GM18909 (cell line): ENCODE data around the gene ZNF382.

Experiments
- ATAC-seq: cut with Tn5 transposase; IDR thresholded peaks from one replicate; pipeline ENCODE4 v1.9.1; 2021; ENCODE audit warnings: mild to moderate bottlenecking; ENCODE audit not compliant: unreplicated experiment, poor library complexity

The ZNF382 gene

GRCh38 chr19:36674201-36674600 lies 69.1 kb downstream of the ZNF382 start:
- no peak for ATAC-seq

DNA sequence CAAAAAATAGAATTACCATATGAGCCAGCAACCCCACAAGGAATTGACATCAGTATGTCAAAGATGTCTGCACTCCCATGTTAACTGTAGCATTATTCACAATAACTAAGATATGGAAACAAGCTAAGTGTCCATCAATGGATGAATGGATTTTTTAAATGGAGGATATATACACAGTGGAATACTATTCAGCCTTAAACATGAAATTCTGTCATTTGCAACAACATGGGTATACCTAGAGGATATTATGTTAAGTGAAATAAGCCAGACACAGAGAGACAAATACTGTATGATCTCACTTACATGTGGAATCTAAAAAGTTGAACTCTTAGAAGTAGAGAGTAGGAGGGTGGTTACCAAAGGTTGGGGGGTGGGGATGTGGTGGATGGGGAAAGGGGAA lies 74.3 kb downstream of the ZNF382 start:
- ATAC-seq, result no peak
